Sigmoid colon (tissue), 4 donors: ENCODE results near the gene NAGPA.

Experiments
- CTCF ChIP-seq, 4 experiments: fragments of 450-650 bp in 3 of 4; fragments of 200-600 bp in 1 of 4; IDR thresholded peaks; one replicate each; pipeline ENCODE4 v1.5.1; 2016 to 2019; ENCODE audit warnings: antibody characterized with exemption in 4 of 4, mild to moderate bottlenecking in 3 of 4, moderate library complexity in 2 of 4
- EP300 ChIP-seq, 4 donors: sonication (generic); formaldehyde crosslinking; IDR thresholded peaks; one replicate each; pipeline ENCODE4 v1.6.1; 2017; ENCODE audit warnings: antibody characterized with exemption in 4 of 4

DNA sequence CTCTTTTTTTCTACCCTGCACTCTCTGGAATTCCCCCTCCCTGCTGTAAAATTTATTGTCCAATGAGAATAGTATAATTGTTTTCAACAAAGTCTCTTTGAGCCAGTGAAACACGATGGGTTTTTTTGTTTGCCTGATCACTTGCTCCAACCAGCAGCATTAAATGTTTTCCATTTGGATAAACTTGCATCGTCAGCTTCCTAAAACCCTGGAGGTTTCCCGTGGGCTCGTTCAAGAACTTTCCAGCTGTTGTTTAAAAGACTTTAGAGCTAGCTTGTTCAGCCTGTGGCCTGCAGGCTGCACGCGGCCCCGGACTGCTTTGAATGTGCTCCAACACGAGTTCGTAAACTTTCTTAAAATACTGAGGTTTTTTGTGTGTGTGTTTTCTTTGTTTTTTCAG lies 14.9 kb downstream of the NAGPA start:
- TF ChIP-seq EP300 (IDR thresholded peaks at IDR 0.05), result no peak
- TF ChIP-seq CTCF (IDR thresholded peaks at IDR 0.05), result no peak
